Spleen (tissue), 11 donors: ENCODE results near the gene HOTAIR. TPM values are rescaled to one million over a fixed set of nuclear protein-coding genes. Genes with fewer than 3 reads are reported as not detected.

Experiments used
- DNase-seq: peaks from one replicate; pipeline ENCODE4 v3.0.0-alpha.2; 2020
- H3K27ac ChIP-seq, 8 donors: fragments of 200-600 bp; sonication (generic) in 7 of 8; 1 replicate in 4 of 8; 2 replicates in 4 of 8; pipeline versions ENCODE4 v1.5.0 to v1.8.0; 2016 to 2021; ENCODE audit warnings: inconsistent platforms in 4 of 8, mild to moderate bottlenecking in 4 of 8, moderate library complexity in 1 of 8
- H3K27me3 ChIP-seq, 7 donors: fragments of 200-600 bp; sonication (generic) in 6 of 7; replicated peaks in 1 of 7; 1 replicate in 4 of 7; 2 replicates in 3 of 7; pipeline versions ENCODE4 v1.5.0 to v1.8.0; 2016 to 2021; ENCODE audit warnings: inconsistent platforms in 3 of 7, mild to moderate bottlenecking in 1 of 7
- H3K36me3 ChIP-seq, 6 donors: fragments of 200-600 bp; sonication (generic) in 5 of 6; 1 replicate in 4 of 6; 2 replicates in 2 of 6; pipeline versions ENCODE4 v1.5.0 to v1.8.0; 2016 to 2021; ENCODE audit warnings: inconsistent platforms in 2 of 6
- H3K4me1 ChIP-seq, 6 donors: fragments of 200-600 bp; sonication (generic) in 5 of 6; 1 replicate in 3 of 6; 2 replicates in 3 of 6; pipeline versions ENCODE4 v1.5.0 to v1.8.0; 2016 to 2021; ENCODE audit warnings: inconsistent platforms in 3 of 6
- H3K4me3 ChIP-seq, 8 donors: fragments of 200-600 bp; sonication (generic) in 7 of 8; 1 replicate in 4 of 8; 2 replicates in 4 of 8; pipeline versions ENCODE4 v1.5.0 to v1.8.0; 2016 to 2021; ENCODE audit warnings: inconsistent platforms in 4 of 8, mild to moderate bottlenecking in 4 of 8, moderate library complexity in 2 of 8
- H3K9me3 ChIP-seq, 8 donors: fragments of 200-600 bp; sonication (generic) in 7 of 8; 1 replicate in 4 of 8; 2 replicates in 4 of 8; pipeline versions ENCODE4 v1.5.0 to v1.8.0; 2016 to 2021; ENCODE audit warnings: inconsistent platforms in 4 of 8
- CTCF ChIP-seq, 11 experiments: fragments of 200-600 bp in 7 of 11; fragments of 450-650 bp in 4 of 11; sonication (generic) in 4 of 11; IDR thresholded peaks in 8 of 11; conservative IDR thresholded peaks in 3 of 11; 1 replicate in 7 of 11; 2 replicates in 4 of 11; pipeline versions ENCODE4 v1.4.0 to v1.8.0; 2016 to 2021; ENCODE audit warnings: antibody characterized with exemption in 11 of 11, inconsistent platforms in 4 of 11, mild to moderate bottlenecking in 1 of 11
- POLR2A ChIP-seq, 3 donors: fragments of 450-650 bp; IDR thresholded peaks; one replicate each; pipeline ENCODE4 v1.5.1; 2017; ENCODE audit warnings: antibody characterized with exemption in 3 of 3, mild to moderate bottlenecking in 1 of 3
- POLR2AphosphoS5 ChIP-seq, 3 donors: sonication (generic); formaldehyde crosslinking; IDR thresholded peaks; one replicate each; pipeline ENCODE4 v1.5.1; 2017; ENCODE audit warnings: antibody characterized with exemption in 3 of 3
- WGBS, 5 donors: extraction: QIAGEN DNeasy Blood & Tissue Kit in 3 of 5; methylation state at CpG; one replicate each; pipeline versions ENCODE4 v1.1.5 to v1.1.7; 2013 to 2018; 5-methylcytosine and 5-hydroxymethylcytosine counted together
- intact Hi-C: fragments of 100-400 bp; cut with DNase I; formaldehyde crosslinking; loops from one replicate; pipeline ENCODE4 v1.15.0; 2023; ENCODE audit warnings: low total_unique reads
- polyA plus RNA-seq, 3 donors: library from polyadenylated mRNA; stranded (reverse); fragments of 200-250 nt; gene quantifications; one replicate each; pipeline ENCODE4 v1.2.1, GENCODE V29; 2013
- total RNA-seq, 7 donors: library from RNA; depleted of rRNA in 3 of 7; stranded (reverse); fragments of >200 nt in 3 of 7; fragmentation: NEBNext Ultra II Directional in 4 of 7; extraction: Animal tissue kit (Norgen Biotek cat#: 25700) in 4 of 7; gene quantifications; one replicate each; pipeline versions ENCODE4 v1.1.0 to v1.2.1, GENCODE V29; 2016 to 2021
- donor health status: healthy with polysubstance abuse.
- donor health status: DM: no; HTN: no; CAD: no; lungs with moderate emphysema.
- donor health status: DM: no; HTN: no; CAD: no.
- donor health status: Bipolar disorder and iron deficiency.
- donor health status: healthy.
- donor health status: DM: no; HTN: no; CAD: no.
- donor health status: DM: yes; HTN: yes; CAD: no.

Gene HOTAIR
- total and polyA plus RNA-seq, 10 donors, result not detected

DNA sequence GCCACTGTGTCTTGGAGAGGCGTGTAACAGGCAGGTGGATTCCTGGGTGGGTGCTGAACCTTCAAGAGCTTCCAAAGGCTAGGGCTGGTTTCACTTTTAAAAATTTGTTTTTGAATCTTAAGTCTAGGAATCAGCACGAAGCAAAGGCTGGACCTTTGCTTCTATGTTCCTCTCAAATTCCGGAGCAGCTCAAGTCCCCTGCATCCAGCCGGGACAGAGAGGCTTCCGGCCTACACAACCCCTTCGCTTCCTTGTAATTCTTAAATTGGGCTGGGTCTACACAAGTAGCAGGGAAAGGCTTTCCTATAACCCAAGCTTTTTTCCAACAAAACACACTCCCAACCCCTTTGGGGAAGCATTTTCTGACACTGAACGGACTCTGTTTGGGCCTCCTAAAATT is 11.7 kb downstream of the HOTAIR start:
- Histone ChIP-seq H3K9me3 (no peaks in the 10 kb centered on the region), H3K36me3 (no peaks in the 10 kb centered on the region), H3K27me3 (peaks cover 22 to 100% (median 100%) of the 10 kb centered on the region in 7 donors), H3K4me3 (no peak overlapping the region), H3K4me1 (peaks cover 0 to 53% (median 29%) of the 10 kb centered on the region in 6 donors), H3K27ac (no peak overlapping the region)
- intact Hi-C loops, result no loop called here
- DNase-seq, result no peak
- WGBS, 5 donors, result 16 to 24% (median 18%) methylated on average over 7 of the region's 7 CpGs
- no peak for TF ChIP-seq POLR2AphosphoS5 (IDR thresholded peaks at IDR 0.05)
- TF ChIP-seq POLR2A (IDR thresholded peaks at IDR 0.05), result no peak
- TF ChIP-seq CTCF (IDR thresholded peaks at IDR 0.05 in 8 of 11, conservative IDR thresholded peaks at IDR 0.05 in 3 of 11), result no peak

GRCh38 chr12:53961025-53961761 is 13.6 kb downstream of the HOTAIR start:
- Histone ChIP-seq H3K27me3 (peaks cover 30 to 100% (median 100%) of the 10 kb centered on the region in 7 donors), H3K9me3 (no peaks in the 10 kb centered on the region), H3K4me3 (no peak overlapping the region), H3K4me1 (peaks cover 0 to 55% (median 29%) of the 10 kb centered on the region in 6 donors), H3K36me3 (no peaks in the 10 kb centered on the region), H3K27ac (no peak overlapping the region)
- intact Hi-C loops, result no loop called here
- WGBS, 5 donors, result 3 to 5% (median 4%) methylated on average over 17 to 72 of the region's 72 CpGs
- TF ChIP-seq POLR2A (IDR thresholded peaks at IDR 0.05) (no peak), POLR2AphosphoS5 (IDR thresholded peaks at IDR 0.05) (no peak), CTCF (IDR thresholded peaks at IDR 0.05 in 8 of 11, conservative IDR thresholded peaks at IDR 0.05 in 3 of 11) (no peak)
- peak; percentile 64 for DNase-seq

- Histone ChIP-seq H3K27me3 (peaks cover 30 to 100% (median 100%) of the 10 kb centered on the region in 7 donors), H3K4me1 (peaks cover 0 to 55% (median 22%) of the 10 kb centered on the region in 6 donors), H3K36me3 (no peaks in the 10 kb centered on the region), H3K27ac (no peak overlapping the region), H3K9me3 (peaks cover 0 to under 1% (median 0%) of the 10 kb centered on the region in 8 donors), H3K4me3 (no peak overlapping the region)
- no peak for DNase-seq
- TF ChIP-seq POLR2AphosphoS5 (IDR thresholded peaks at IDR 0.05), result no peak
- TF ChIP-seq CTCF (IDR thresholded peaks at IDR 0.05 in 8 of 11, conservative IDR thresholded peaks at IDR 0.05 in 3 of 11), result no peak
- no peak for TF ChIP-seq POLR2A (IDR thresholded peaks at IDR 0.05)
- intact Hi-C loops, result no loop called here
- WGBS, 5 donors, result 8 to 15% (median 9%) methylated on average over 25 to 39 of the region's 39 CpGs
These were observed 14.3 kb downstream of the HOTAIR start for GRCh38 chr12:53960187-53961024.

GRCh38 chr12:53959314-53959713 is 15.4 kb downstream of the HOTAIR start:
- no peaks in the 10 kb centered on the region for H3K36me3 ChIP-seq
- WGBS, 5 donors, result 5 to 14% (median 9%) methylated on average over 4 of the region's 4 CpGs
- no peak overlapping the region for H3K27ac ChIP-seq
- H3K4me3 ChIP-seq, result no peak overlapping the region
- no peak for DNase-seq
- peaks cover 0 to 6% (median 0%) of the 10 kb centered on the region in 8 donors for H3K9me3 ChIP-seq
- intact Hi-C loops, result no loop called here
- no peak for TF ChIP-seq POLR2AphosphoS5 (IDR thresholded peaks at IDR 0.05)
- TF ChIP-seq CTCF (IDR thresholded peaks at IDR 0.05 in 8 of 11, conservative IDR thresholded peaks at IDR 0.05 in 3 of 11), result no peak
- TF ChIP-seq POLR2A (IDR thresholded peaks at IDR 0.05), result no peak
- peaks cover 0 to 54% (median 27%) of the 10 kb centered on the region in 6 donors for H3K4me1 ChIP-seq
- peaks cover 29 to 100% (median 100%) of the 10 kb centered on the region in 7 donors for H3K27me3 ChIP-seq
